Esophagus squamous epithelium (tissue), 4 donors: ENCODE data around the gene JPT1.

Experiments used
- POLR2A ChIP-seq, 4 donors: fragments of 450-650 bp; IDR thresholded peaks; one replicate each; pipeline ENCODE4 v1.6.1; 2017; ENCODE audit warnings: antibody characterized with exemption in 4 of 4, mild to moderate bottlenecking in 4 of 4, moderate library complexity in 3 of 4
- TF ChIP-seq, protein P1 (sequence below), 6 experiments: fragments of 450-650 bp in 4 of 6; fragments of 200-600 bp in 2 of 6; sonication (generic) in 2 of 6; IDR thresholded peaks; one replicate each; pipeline ENCODE4 v1.5.1; 2016 to 2019; ENCODE audit warnings: antibody characterized with exemption in 6 of 6, mild to moderate bottlenecking in 4 of 6, moderate library complexity in 4 of 6

DNA sequence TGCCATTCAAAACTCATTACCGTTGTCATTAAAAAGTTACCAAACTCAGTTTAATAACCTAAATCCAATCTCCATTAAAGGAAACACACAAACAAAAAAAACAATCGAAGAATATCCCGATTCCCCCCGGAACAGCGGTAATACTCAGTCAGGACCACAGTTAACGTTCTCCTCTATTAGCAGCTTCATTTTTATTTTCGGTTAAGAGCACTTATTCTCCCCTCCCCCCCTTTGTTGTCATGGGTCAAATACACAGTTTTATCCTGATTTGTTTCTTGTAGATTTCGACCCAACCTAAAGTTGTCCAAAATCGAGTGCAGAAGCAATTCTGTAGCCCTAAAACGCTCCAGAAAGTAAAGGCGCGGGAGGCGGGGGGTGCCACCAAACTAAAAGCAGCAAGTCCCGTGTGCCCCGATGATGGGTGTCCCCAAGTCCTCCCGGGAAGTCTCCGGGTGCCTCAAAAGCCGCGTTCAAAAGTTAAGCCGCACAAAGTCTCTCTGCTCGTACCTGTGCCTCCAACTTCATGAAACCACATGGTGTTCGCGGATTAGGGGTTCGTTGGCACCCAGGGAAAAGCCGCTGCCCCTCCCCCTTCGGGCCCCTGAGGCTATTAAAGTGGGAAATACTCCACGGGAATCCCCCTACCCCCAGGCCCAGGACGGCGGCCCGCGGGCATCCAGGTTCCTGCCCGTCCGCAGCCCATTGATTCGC is 27.5 kb upstream of the JPT1 start:
- TF ChIP-seq, protein P1, sequence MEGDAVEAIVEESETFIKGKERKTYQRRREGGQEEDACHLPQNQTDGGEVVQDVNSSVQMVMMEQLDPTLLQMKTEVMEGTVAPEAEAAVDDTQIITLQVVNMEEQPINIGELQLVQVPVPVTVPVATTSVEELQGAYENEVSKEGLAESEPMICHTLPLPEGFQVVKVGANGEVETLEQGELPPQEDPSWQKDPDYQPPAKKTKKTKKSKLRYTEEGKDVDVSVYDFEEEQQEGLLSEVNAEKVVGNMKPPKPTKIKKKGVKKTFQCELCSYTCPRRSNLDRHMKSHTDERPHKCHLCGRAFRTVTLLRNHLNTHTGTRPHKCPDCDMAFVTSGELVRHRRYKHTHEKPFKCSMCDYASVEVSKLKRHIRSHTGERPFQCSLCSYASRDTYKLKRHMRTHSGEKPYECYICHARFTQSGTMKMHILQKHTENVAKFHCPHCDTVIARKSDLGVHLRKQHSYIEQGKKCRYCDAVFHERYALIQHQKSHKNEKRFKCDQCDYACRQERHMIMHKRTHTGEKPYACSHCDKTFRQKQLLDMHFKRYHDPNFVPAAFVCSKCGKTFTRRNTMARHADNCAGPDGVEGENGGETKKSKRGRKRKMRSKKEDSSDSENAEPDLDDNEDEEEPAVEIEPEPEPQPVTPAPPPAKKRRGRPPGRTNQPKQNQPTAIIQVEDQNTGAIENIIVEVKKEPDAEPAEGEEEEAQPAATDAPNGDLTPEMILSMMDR (IDR thresholded peaks at IDR 0.05): no peak
- TF ChIP-seq POLR2A (IDR thresholded peaks at IDR 0.05): no peak
